GM18502 (cell line): Measurements from ENCODE around the gene CYB561A3.

Experiments
- ATAC-seq: cut with Tn5 transposase; IDR thresholded peaks from one replicate; pipeline ENCODE4 v1.9.1; 2021; ENCODE audit warnings: mild to moderate bottlenecking; ENCODE audit not compliant: unreplicated experiment, poor library complexity

CYB561A3 gene

DNA sequence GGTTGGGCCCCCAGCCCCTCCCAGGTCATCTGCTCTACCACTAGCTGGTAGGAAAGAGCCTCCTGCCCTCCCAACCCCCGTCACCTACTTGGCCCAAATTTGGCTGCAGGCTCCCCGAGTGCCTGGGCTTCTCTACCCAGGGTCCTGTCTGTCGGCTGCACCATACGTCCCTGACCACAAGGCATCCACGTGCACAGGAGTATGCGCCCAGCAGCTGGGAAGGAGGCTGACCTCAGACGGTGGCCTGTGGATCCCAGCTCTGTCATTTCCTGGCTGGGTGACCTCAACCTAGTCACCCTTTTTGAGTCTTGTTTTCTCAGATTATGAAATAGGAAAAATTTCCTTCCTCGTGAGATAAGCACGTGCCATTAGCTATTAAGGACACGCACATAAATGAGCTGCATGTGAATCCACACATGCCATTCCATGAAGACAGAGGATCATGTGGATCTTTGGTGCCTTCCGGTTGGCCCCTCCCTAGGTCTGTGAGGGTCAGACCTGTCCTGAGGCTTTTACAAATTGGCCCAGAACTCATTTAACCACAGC, 13.7 kb downstream of the CYB561A3 start:
- ATAC-seq = no peak

DNA sequence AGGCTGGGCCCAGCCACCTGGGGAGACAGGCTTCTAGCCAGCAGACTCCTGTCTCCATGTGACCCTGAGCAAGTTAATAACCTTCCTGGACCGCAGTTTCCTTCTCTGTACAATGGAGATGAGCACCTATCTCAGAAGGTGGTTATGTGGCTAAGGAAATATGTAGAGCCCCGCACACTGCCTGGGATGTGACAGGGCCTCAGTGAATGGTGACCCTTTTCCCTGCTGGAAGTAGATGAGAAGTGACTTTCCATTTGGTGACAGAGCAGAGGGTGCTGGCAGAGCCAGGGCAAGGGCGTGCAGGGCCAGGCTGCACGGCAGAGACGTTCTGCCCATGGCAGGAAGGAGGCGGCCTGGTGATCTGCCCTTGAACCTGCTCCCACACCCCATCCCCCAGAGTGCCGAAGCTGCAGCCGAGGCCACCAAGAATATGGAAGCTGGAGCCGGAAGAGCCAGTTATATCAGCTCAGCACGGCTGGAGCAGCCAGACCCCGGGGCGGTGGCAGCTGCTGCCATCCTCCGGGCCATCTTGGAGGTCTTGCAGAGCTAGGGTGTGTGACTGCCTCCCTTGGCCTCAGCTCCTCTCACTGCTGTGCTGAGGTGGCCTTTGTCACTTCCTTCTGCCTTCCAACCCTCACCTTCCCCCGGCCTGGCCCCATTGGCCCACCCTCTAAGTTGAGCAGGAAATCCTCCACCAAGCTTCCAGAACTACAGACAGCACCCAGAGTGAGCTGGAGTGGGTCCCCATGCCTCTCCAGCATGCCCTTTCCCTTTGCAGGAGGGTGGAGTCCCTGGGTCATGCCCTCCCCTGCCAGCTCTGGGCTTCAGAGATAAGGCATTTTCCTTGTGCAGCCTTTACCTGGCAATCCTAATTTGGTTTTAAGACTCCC, 15.5 kb downstream of the CYB561A3 start:
- ATAC-seq = no peak

DNA sequence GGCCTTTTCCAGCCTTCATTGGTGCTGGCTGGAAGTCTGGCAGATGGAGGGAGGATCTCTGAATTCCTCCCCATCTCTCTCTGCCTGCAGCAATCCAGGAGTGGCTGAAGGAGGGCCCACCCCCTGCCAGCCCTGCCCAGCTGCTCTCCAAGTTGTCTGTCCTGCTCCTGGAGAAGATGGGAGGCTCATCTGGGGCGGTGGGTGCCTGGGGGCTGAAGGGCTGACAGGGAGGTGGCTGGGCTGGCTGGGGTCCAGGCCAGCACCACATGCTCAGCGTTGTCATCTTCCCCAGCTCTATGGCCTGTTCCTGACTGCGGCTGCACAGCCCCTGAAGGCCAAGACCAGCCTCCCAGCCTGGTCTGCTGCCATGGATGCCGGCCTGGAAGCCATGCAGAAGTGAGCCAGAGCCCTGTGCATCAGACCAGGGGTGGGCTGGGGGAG, 16.5 kb downstream of the CYB561A3 start:
- ATAC-seq = no peak

DNA sequence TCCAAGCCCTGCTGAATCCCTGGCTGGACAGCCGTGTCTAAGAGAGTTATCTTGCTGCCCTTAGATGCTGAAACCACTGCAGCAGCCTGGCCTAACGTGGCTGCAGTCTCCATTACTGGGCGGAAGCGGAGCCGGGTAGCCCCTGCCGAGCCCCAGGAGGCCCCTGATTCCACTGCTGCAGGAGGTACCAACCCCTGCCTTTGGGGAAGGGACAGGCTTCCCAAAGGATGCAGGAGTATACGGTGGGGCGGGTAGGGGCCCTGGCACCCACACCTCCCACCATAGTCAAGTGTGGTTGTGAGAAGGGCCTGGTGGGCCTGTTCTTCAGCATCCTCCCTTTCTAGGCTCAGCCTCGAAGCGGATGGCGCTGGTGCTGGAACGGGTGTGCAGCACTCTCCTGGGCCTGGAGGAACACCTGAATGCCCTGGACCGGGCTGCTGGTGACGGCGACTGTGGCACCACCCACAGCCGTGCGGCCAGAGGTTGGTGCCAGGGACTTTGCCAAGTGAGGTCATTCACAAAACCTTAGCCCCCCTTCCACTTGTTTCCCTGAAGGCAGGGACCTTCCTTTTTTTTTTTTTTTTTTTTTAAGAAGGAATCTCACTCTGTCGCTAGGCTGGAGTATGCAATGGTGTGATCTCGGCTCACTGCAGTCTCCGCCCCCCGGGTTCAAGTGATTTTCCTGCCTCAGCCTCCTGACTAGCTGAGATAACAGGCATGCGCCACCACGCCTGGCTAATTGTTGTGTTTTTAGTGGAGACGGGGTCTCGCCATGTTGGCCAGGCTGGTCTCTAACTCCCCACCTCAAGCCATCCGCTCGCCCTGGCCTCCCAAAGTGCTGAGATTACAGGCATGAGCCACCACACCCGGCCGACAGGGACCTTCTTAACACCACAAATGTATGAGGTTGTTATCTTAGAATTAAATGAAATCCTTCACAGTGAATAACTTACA, 17.6 kb downstream of the CYB561A3 start:
- ATAC-seq = no peak

DNA sequence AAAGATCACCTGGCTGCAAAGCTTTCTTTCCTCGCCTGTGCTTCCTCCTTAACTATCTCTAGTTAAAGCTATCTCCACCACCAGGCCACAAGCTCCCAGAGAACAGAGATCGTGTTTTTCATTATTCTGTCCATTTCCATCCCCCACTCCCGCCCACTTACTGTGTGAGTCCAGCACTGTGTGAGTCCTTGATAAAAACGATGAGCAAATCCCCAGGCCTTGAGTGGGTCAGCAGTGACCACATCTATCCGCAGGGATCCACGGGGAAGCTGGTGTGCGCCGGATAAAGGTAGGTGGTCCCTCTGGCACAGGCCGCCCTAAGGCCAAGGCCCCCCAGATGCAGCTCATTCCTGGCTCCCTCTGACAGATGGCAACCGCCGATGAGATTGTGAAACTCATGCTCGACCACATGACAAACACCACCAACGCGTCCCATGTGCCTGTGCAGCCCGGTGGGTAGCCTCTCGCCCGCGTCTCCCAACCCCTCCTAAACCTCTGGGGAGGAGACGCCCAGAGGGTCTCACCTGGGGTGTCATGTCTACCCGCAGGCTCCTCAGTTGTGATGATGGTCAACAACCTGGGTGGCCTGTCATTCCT, 19.4 kb downstream of the CYB561A3 start:
- no peak for ATAC-seq

DNA sequence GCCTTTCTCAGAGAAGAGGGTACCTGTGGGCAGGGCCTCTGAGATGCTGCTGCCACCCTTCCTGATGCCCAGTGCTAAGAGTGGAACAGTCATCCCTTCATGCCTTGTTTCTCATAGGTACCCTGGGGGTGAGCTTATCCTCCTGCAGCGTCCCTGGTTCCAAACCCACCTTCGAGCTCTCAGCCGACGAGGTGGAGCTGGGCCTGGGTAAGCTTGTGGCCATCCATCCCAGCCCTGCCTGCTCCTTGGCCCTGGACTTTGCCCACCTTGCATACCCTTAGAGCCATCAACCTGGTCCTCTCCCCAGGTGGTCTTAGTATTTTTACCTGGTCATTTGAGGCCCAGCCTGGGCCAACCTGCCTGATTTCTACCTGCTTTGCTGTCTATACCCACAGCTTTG, 20.0 kb downstream of the CYB561A3 start:
- no peak for ATAC-seq

DNA sequence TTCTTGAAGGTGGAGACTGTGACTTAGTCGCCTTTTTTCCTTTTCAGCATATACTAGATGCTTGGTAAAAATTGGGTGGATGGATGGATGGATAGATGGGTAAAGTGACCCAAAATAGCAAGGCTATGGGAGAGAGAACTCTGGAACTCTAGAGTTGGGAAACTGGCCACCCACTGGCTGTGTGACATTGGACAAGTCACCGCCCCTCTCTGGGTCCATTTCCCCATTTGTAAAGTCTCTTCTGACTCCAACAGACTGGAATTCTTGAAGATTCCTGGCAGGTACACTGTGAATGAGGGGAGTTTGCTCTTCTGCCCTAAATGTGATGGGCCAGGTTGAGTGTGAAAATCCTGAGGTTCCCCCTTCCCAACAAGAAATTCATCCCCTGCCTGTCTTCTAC, 20.7 kb downstream of the CYB561A3 start:
- no peak for ATAC-seq

DNA sequence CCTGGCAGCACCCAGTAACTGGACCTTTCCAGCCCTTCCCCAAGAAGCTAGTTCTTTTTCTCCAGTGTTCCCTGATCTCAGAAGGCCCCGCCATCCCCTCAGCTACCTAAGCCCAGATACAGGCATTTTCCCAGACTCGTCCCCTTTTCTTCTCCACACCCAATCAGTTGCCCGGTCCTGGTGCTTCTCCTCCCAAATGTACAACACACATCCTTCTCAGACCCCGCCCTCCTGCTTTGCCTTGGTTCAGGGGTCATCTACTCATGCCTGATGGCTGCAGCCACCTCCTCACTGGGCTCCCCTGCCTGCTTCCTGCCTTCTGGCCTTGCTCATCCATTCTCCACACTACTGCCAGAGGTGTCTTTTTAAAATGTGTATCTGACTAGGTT, 22.2 kb downstream of the CYB561A3 start:
- no peak for ATAC-seq

DNA sequence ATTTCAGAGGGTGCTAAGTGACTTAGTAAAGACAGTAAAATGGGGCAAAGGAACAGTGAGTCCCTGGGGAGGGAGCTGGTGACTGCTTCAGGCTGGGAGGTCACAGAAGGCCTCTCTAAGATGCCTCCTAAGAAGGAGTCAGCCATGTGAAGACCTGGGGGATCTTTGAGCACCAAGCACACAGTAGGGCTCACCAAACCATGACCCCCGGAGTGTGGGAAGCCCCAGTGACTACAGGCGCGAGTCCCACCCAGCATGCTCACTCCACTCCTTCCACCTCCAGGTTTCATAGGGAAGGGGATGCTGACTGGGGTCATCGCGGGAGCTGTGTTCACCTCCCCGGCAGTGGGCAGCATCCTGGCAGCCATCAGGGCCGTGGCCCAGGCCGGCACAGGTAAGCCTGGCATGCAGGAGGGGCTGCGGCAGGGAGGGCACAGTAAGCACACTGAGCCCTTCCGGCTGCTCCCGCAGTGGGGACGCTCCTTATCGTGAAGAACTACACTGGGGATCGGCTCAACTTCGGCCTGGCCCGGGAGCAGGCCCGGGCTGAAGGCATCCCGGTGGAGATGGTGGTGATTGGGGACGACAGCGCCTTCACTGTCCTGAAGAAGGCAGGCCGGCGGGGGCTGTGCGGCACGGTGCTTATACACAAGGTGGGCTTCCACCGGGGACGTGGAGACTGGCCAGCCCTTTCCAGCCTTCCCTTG, 22.7 kb downstream of the CYB561A3 start:
- no peak for ATAC-seq

DNA sequence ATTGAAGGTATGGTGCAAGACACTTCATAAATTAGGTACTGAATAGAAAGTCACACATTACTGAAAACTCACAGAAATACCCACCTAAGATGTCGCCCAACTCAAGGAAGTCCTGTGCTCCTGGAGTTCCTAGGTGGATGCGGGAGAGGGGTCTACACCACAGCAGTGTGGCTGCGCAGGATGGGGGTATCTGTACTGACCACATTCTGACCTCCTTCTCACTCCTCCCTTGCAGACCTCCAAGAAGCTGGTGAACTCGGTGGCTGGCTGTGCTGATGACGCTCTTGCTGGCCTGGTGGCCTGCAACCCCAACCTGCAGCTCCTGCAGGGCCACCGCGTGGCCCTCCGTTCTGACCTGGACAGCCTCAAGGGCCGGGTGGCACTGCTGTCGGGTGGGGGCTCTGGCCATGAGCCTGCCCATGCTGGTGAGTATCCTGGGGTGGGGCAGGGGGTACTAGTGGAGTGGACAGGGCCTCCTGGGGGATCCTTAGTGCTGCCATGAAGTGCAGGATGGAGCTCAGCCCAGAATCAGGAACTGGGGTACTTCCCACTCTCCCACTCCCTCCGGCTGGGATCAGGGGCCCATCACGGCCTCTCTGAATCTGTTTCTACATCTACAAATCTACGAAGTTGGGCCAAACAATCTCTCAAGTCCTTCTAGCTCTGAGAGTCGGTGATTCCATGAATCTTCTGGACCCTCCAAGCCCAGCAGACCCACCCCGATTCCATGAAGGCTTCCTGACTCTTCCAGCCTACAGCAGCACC, 23.8 kb downstream of the CYB561A3 start:
- ATAC-seq = no peak

DNA sequence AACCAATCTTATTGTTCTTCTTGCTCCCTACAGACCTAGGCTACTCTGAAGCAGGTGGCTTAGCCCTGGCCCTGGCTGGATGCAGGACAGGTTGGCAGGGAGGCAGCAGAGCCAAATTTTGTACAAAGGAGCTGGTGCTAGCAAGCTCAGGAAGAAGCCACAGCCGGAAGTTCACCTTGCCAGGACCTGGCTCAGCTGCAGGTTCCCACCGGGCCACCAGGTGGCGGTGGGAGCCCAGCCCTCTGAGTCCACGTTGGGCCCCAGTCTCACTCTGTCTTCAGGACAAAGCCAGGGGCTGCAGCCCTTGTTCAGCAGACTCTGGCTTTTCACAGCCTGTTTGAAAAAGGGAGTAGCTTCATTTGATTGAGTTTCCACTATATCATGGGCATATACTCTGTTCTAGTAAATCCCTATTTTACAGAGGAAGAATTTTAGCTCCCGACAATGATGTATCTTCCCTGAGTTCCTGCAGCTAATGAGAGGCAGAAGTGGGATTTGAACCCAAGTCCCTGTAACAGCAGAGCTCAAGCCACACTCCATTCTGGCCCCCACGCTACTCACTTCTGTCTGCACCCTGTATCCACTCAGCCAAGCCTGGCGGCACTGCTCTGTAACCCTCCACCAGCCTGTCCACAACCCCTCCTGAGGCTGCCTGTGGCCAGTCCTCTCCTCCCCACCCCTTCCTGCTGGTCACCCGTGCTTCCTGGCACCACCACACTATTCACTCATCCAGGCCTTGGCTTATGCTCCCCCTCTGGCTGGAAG, 25.3 kb downstream of the CYB561A3 start:
- ATAC-seq = peak; percentile 56

DNA sequence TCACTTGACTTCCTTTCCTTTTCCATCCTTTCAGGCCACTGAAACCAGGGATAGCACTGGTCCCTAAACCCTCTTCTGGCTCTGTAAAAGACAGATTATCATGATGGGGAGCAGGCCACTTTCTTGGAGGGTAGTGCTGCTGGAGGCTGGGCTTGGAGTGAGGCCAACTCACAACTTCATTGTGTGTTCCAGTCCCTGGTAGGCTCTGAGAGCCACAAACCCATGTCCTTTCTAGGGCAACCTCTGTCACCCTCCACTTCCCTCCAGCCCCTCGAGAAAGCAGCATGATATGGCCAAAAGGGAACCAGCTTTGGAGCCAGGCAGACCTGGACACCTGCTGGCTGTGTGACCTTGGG, 26.3 kb downstream of the CYB561A3 start:
- no peak for ATAC-seq

DNA sequence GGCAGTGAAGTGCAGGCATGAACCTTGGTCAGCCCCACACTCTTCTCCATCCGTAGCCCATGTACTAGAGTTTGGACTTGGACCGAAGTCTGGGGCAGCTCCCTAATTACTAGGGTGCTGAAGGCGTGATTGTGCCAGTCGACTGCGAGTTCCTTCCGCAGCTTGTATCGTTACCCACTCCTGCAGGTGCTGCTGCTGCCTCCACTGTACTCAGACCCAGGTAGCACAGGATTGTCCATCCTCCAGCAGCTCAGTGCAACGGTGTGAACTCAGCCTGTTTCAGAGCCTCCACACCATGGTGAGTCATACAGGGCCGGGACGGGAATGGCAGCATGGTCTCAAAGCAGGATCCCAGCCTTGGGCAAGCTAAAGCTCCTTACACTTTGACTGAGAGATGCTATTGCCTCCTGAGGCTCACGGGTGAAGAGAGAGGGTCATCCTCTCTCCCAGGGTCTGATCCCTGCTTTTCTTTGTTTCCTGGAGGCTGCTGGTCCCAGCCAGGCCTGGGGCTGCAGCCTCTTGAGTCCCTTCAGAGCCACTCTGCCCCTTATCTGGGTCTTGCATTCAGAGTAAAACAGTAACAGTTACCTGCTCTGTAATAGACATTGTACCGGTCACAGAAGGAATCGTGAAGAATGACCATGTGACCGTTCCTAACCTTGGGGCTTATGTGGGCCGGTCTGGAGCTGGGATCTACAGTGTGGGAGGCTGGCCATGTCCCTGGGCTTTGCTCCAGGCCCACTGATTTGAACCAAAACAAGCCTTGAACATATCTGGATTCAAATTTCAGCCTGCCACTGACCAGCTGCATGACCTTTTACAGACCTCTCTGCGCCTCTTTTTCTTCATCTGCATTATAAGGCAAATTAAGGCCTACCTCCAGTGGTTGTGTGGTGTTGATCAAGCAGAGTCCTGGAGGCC, 27.0 kb downstream of the CYB561A3 start:
- ATAC-seq = no peak

DNA sequence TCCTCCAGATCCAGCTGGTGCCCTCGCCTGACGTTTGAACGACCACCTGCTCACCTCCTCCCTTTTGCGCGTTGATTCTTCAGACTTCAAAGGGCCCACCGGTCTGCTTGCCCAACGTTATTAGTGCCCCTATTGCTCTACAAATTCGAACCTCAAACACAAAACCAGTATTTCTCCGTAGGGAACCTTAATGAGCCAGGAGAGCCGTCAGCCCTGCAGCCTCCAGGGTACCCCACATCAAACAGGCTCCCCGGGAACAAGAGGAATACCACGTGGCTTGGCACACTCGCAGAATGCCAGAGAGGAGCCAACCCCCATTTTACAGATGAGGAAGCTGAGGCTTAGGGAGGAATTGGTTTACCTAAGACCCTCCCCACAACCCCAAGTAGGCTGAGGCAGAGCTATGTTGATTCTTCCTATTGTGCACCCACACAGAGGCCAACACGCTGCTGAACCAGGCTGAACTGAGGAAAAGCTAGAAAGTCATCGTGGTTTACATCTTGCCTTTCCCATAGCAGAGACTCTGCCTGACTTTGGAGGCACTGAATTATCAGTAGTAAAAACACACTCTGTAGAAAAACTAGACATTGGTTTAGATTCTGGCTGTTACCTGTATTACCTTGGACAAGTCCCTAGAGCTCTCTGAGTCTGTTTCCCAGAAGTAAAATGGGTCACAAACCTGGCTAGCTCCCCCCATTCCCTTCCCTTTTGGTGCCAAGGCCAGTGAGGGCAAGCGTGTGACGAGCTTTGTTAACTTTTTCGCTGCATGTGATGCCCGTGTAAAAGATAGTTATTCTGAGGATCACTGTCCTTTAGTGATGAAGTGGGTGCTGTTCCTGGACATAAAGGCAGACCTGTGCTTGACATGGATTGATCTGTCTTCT, 27.9 kb downstream of the CYB561A3 start:
- ATAC-seq = no peak

DNA sequence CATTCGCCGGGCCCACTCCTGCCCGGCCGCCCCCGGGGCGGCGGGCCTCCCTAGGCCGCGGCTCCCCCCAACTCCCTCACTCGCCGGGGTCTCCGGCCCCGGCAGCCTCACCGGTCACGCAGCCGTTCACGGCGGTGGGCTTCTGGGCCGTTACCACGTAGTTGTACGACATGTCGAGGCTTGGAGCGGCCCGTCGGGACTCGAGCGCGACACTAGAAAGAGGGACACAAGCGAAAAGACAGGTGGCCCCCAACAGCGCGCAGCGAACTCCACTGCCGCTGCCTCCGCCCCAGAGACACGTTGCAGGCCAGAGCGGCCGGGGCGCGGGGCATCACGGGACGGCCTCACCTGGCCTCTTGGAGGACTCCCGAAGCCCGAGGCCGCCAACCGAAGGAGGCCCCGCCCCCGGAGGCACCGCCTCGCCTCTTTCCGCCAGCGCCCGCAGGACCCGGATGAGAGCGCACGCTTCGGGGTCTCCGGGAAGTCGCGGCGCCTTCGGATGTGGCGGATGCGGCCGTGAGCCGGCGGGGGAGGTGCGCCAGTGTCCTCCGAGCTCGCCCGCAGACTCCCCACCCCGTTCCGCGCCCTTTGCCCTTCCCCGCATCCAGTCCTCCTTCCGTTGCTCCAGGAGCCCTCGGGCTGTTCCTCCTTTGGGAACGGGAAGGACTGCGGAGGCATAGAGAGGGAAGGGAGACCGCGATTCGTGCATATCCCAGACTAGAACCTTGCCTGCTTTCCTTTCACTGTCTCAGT, 28.7 kb downstream of the CYB561A3 start, which contains the start of the genes DDB1 and TKFC:
TSS of gene DDB1 (minus strand) at position 309 of the 753 bp plus-strand sequence. CDS start at position 172, 137 bp downstream.
TSS of gene TKFC (plus strand) at position 432 of the 753 bp plus-strand sequence. CDS start 1,501 bp downstream, outside the sequence.
- ATAC-seq = peak; percentile 86
